ENCODE results near the gene CXCL5.
"Not testable (repeated sequence)": the region's sequence is repeated elsewhere in the genome, so short reads cannot be mapped to it uniquely, and the experiment has no call there.

The CXCL5 gene

GRCh38 chr4:73970945-73971344, 27.5 kb downstream of the CXCL5 start:
- no peak for DNase-seq (ENCODE audit: low read depth)

- no peak for DNase-seq (ENCODE audit: low read depth)
These were observed 28.5 kb downstream of the CXCL5 start for GRCh38 chr4:73970011-73970410.

GRCh38 chr4:73967866-73968265, 30.6 kb downstream of the CXCL5 start:
- DNase-seq (ENCODE audit: low read depth): no peak

GRCh38 chr4:73964862-73965611, 33.4 kb downstream of the CXCL5 start:
- DNase-seq (ENCODE audit: low read depth): no peak

GRCh38 chr4:73962724-73963123, 35.8 kb downstream of the CXCL5 start:
- no peak for DNase-seq (ENCODE audit: low read depth)

GRCh38 chr4:73959041-73959440, 39.4 kb downstream of the CXCL5 start:
- DNase-seq (ENCODE audit: low read depth): not testable (repeated sequence)

GRCh38 chr4:73952352-73952751, 46.1 kb downstream of the CXCL5 start:
- no peak for DNase-seq (ENCODE audit: low read depth)

- not testable (repeated sequence) for DNase-seq (ENCODE audit: low read depth)
These were observed 48.0 kb downstream of the CXCL5 start for GRCh38 chr4:73950376-73950920.

- no peak for DNase-seq (ENCODE audit: low read depth)
These were observed 49.3 kb downstream of the CXCL5 start for GRCh38 chr4:73948990-73949706.

GRCh38 chr4:73948291-73948690, 50.2 kb downstream of the CXCL5 start:
- DNase-seq (ENCODE audit: low read depth): no peak

GRCh38 chr4:73947239-73947985, 51.1 kb downstream of the CXCL5 start:
- no peak for DNase-seq (ENCODE audit: low read depth)

GRCh38 chr4:73945674-73946449, 52.6 kb downstream of the CXCL5 start:
- DNase-seq (ENCODE audit: low read depth): no peak
